ENCODE measurements around the gene NOS1AP.
"Not testable (repeated sequence)": the region's sequence is repeated elsewhere in the genome, so short reads cannot be mapped to it uniquely, and the experiment has no call there.

GRCh38 chr1:162053949-162054348 is 15.5 kb upstream of the NOS1AP start:
- not testable (repeated sequence) for TF ChIP-seq CTCF (IDR thresholded peaks at IDR 0.05; ENCODE audit: low read depth, low read length); POLR2A (IDR thresholded peaks at IDR 0.05; ENCODE audit: extremely low read depth, insufficient read length)
